CD4-positive, CD25-positive, alpha-beta regulatory T cell (primary cell): ENCODE data around the gene CCDC134. TPM values are rescaled to one million over a fixed set of nuclear protein-coding genes. Genes with fewer than 3 reads are reported as not detected.

Source experiments
- ATAC-seq, 2 donors: fragments of 150-1000 bp; cut with Tn5 transposase; one replicate each; pipeline ENCODE4 v1.10.0; 2021; ENCODE audit warnings: low read depth in 2 of 2, moderate number of reproducible peaks in 2 of 2, moderate library complexity in 1 of 2
- DNase-seq, 3 donors: peaks; one replicate each; pipeline versions ENCODE4 v3.0.0 to v3.0.0-alpha.2; 2012 to 2022; ENCODE audit warnings: mixed read lengths in 1 of 3
- H3K27ac ChIP-seq: one replicate; pipeline ENCODE4 v1.7.0; 2013; ENCODE audit warnings: mild to moderate bottlenecking, low read length; ENCODE audit not compliant: insufficient read depth, poor library complexity, severe bottlenecking
- H3K27me3 ChIP-seq: one replicate; pipeline ENCODE4 v1.7.0; 2013; ENCODE audit warnings: low read length; ENCODE audit not compliant: control insufficient read depth, insufficient read depth
- H3K36me3 ChIP-seq: one replicate; pipeline ENCODE4 v1.7.0; 2013; ENCODE audit warnings: mild to moderate bottlenecking, low read length, moderate library complexity; ENCODE audit not compliant: control insufficient read depth, insufficient read depth
- H3K4me1 ChIP-seq: 2 replicates; pipeline ENCODE4 v1.7.0; 2013; ENCODE audit warnings: mild to moderate bottlenecking, low read length; ENCODE audit not compliant: insufficient read depth, control insufficient read depth, poor library complexity, severe bottlenecking
- H3K4me3 ChIP-seq: one replicate; pipeline ENCODE4 v1.7.0; 2013; ENCODE audit warnings: low read depth, mild to moderate bottlenecking, low read length, moderate library complexity
- H3K9me3 ChIP-seq, 2 experiments: 1 replicate in 1 of 2; 2 replicates in 1 of 2; pipeline ENCODE4 v1.7.0; 2013; ENCODE audit warnings: low read length in 2 of 2, mild to moderate bottlenecking in 1 of 2, moderate library complexity in 1 of 2; ENCODE audit not compliant: control insufficient read depth in 2 of 2
- H3K27ac Mint-ChIP-seq, 3 donors: one replicate each; pipeline ENCODE4 v1.8.0; 2020 to 2022; ENCODE audit warnings: mild to moderate bottlenecking in 3 of 3, mixed read lengths in 3 of 3, moderate library complexity in 2 of 3
- H3K27me3 Mint-ChIP-seq: one replicate; pipeline ENCODE4 v1.8.0; 2022; ENCODE audit warnings: mild to moderate bottlenecking, mixed read lengths
- H3K36me3 Mint-ChIP-seq: one replicate; pipeline ENCODE4 v1.8.0; 2020; ENCODE audit warnings: mixed read lengths
- H3K4me1 Mint-ChIP-seq, 4 donors: one replicate each; pipeline ENCODE4 v1.8.0; 2020 to 2022; ENCODE audit warnings: mixed read lengths in 4 of 4, mild to moderate bottlenecking in 1 of 4
- H3K4me3 Mint-ChIP-seq, 4 donors: one replicate each; pipeline ENCODE4 v1.8.0; 2020 to 2022; ENCODE audit warnings: mild to moderate bottlenecking in 4 of 4, mixed read lengths in 4 of 4, moderate library complexity in 3 of 4
- H3K9me3 Mint-ChIP-seq, 7 donors: one replicate each; pipeline ENCODE4 v1.8.0; 2020 to 2022; ENCODE audit warnings: mixed read lengths in 7 of 7, mild to moderate bottlenecking in 3 of 7, moderate library complexity in 2 of 7
- polyA plus RNA-seq, 4 donors: library from polyadenylated mRNA; unstranded; fragments of 300-500 nt; fragmentation: Illumina TruSeq; gene quantifications; one replicate each; pipeline ENCODE4 v1.2.3, GENCODE V29; 2021
- total RNA-seq: library from RNA; stranded (reverse); gene quantifications from one replicate; pipeline ENCODE4 v1.2.3, GENCODE V29; 2022

The CCDC134 gene
- total RNA-seq (21.1 TPM), polyA plus RNA-seq (1 to 10 TPM; 3.6 to 7.7 (median 5.3) TPM)

GRCh38 chr22:41800348-41801146 lies at the start of gene CCDC134:
TSS of gene CCDC134 (plus strand) at chr22:41800679. CDS start at chr22:41808891, 8,212 bp downstream.
- H3K9me3 Mint-ChIP-seq: no peaks in the 10 kb centered on the region
- peak; percentile 86 to 94 (median 92) for DNase-seq
- Histone ChIP-seq H3K4me3 (peak within 1 kb of the TSS; percentile 94), H3K36me3 (peaks cover 5% of the 10 kb centered on the region), H3K27ac (peak within 1 kb of the TSS; percentile 92), H3K27me3 (no peaks in the 10 kb centered on the region), H3K9me3 (no peaks in the 10 kb centered on the region), H3K4me1 (peaks cover 38% of the 10 kb centered on the region)
- no peaks in the 10 kb centered on the region for H3K27me3 Mint-ChIP-seq
- H3K4me1 Mint-ChIP-seq: peaks cover 20 to 48% (median 34%) of the 10 kb centered on the region in 4 donors
- peak within 1 kb of the TSS; percentile 98 to 100 (median 99) for H3K27ac Mint-ChIP-seq
- peak; percentile 97 to 98 for ATAC-seq
- peaks cover 3% of the 10 kb centered on the region for H3K36me3 Mint-ChIP-seq
- peak within 1 kb of the TSS; percentile 96 to 99 (median 98) for H3K4me3 Mint-ChIP-seq

- peak overlapping the region; percentile 28 to 72 (median 68) for H3K27ac Mint-ChIP-seq
- peak in 1 of 3 donors; percentile 15 for DNase-seq
Observed at GRCh38 chr22:41752011-41752970, 48.2 kb upstream of the CCDC134 start.

GRCh38 chr22:41753984-41754383 lies 46.5 kb upstream of the CCDC134 start:
- peak overlapping the region in 2 of 3 donors; percentile 11 to 17 for H3K27ac Mint-ChIP-seq
- Histone ChIP-seq H3K9me3 (no peaks in the 10 kb centered on the region), H3K27ac (no peak overlapping the region), H3K4me1 (no peaks in the 10 kb centered on the region), H3K27me3 (no peaks in the 10 kb centered on the region), H3K36me3 (no peaks in the 10 kb centered on the region), H3K4me3 (no peak overlapping the region)
- H3K27me3 Mint-ChIP-seq: no peaks in the 10 kb centered on the region
- no peak for DNase-seq
- no peak for ATAC-seq
- peak overlapping the region in 1 of 4 donors; percentile 19 for H3K4me3 Mint-ChIP-seq
- no peaks in the 10 kb centered on the region for H3K9me3 Mint-ChIP-seq
- H3K4me1 Mint-ChIP-seq: peaks cover 0 to 7% (median 0%) of the 10 kb centered on the region in 4 donors
- no peaks in the 10 kb centered on the region for H3K36me3 Mint-ChIP-seq

More at GRCh38 chr22:41752011-41752970, 48.2 kb upstream of the CCDC134 start:
- ATAC-seq: peak in 1 of 2 donors; percentile 24
- Mint-ChIP-seq H3K36me3 (no peaks in the 10 kb centered on the region), H3K4me3 (peak overlapping the region in 3 of 4 donors; percentile 21 to 58 (median 27)), H3K27me3 (no peaks in the 10 kb centered on the region), H3K4me1 (peaks cover 0 to 7% (median 0%) of the 10 kb centered on the region in 4 donors), H3K9me3 (no peaks in the 10 kb centered on the region)
- H3K36me3 ChIP-seq: no peaks in the 10 kb centered on the region
- no peaks in the 10 kb centered on the region for H3K27me3 ChIP-seq
- no peak overlapping the region for H3K27ac ChIP-seq
- H3K9me3 ChIP-seq: no peaks in the 10 kb centered on the region
- no peaks in the 10 kb centered on the region for H3K4me1 ChIP-seq
- peak overlapping the region; percentile 42 for H3K4me3 ChIP-seq

GRCh38 chr22:41757502-41757901 lies 43.0 kb upstream of the CCDC134 start:
- no peak overlapping the region for H3K4me3 ChIP-seq
- Mint-ChIP-seq H3K27me3 (no peaks in the 10 kb centered on the region), H3K9me3 (no peaks in the 10 kb centered on the region), H3K4me1 (peaks cover 0 to 2% (median 0%) of the 10 kb centered on the region in 4 donors), H3K4me3 (no peak overlapping the region), H3K36me3 (no peaks in the 10 kb centered on the region), H3K27ac (no peak overlapping the region)
- H3K27ac ChIP-seq: no peak overlapping the region
- no peaks in the 10 kb centered on the region for H3K9me3 ChIP-seq
- ATAC-seq (no peak), DNase-seq (no peak)
- no peaks in the 10 kb centered on the region for H3K4me1 ChIP-seq
- no peaks in the 10 kb centered on the region for H3K36me3 ChIP-seq
- H3K27me3 ChIP-seq: no peaks in the 10 kb centered on the region

- Histone ChIP-seq H3K27me3 (no peaks in the 10 kb centered on the region), H3K27ac (no peak overlapping the region)
Observed at GRCh38 chr22:41758231-41758630, 42.2 kb upstream of the CCDC134 start.

GRCh38 chr22:41762980-41763779 lies 37.3 kb upstream of the CCDC134 start:
- H3K4me1 Mint-ChIP-seq: no peaks in the 10 kb centered on the region
- Histone ChIP-seq H3K27me3 (no peaks in the 10 kb centered on the region), H3K4me3 (no peak overlapping the region), H3K36me3 (no peaks in the 10 kb centered on the region), H3K4me1 (no peaks in the 10 kb centered on the region), H3K27ac (no peak overlapping the region), H3K9me3 (no peaks in the 10 kb centered on the region)
- no peaks in the 10 kb centered on the region for H3K9me3 Mint-ChIP-seq
- no peaks in the 10 kb centered on the region for H3K36me3 Mint-ChIP-seq
- peak overlapping the region in 2 of 3 donors; percentile 22 to 77 for H3K27ac Mint-ChIP-seq
- ATAC-seq (peak in 1 of 2 donors; percentile 50), DNase-seq (peak in 2 of 3 donors; percentile 32 to 48)
- peaks cover 5% of the 10 kb centered on the region for H3K27me3 Mint-ChIP-seq
- H3K4me3 Mint-ChIP-seq: no peak overlapping the region

More at GRCh38 chr22:41758231-41758630, 42.2 kb upstream of the CCDC134 start:
- Mint-ChIP-seq H3K9me3 (no peaks in the 10 kb centered on the region), H3K4me1 (no peaks in the 10 kb centered on the region), H3K27ac (no peak overlapping the region), H3K4me3 (no peak overlapping the region), H3K27me3 (no peaks in the 10 kb centered on the region), H3K36me3 (no peaks in the 10 kb centered on the region)
- H3K4me3 ChIP-seq: no peak overlapping the region
- no peaks in the 10 kb centered on the region for H3K4me1 ChIP-seq
- H3K9me3 ChIP-seq: no peaks in the 10 kb centered on the region
- no peaks in the 10 kb centered on the region for H3K36me3 ChIP-seq
- ATAC-seq (no peak), DNase-seq (no peak)

- ATAC-seq (no peak), DNase-seq (no peak)
- Histone ChIP-seq H3K27ac (no peak overlapping the region), H3K4me1 (no peaks in the 10 kb centered on the region), H3K36me3 (no peaks in the 10 kb centered on the region), H3K4me3 (no peak overlapping the region), H3K9me3 (no peaks in the 10 kb centered on the region), H3K27me3 (no peaks in the 10 kb centered on the region)
- Mint-ChIP-seq H3K9me3 (no peaks in the 10 kb centered on the region), H3K4me1 (no peaks in the 10 kb centered on the region), H3K36me3 (no peaks in the 10 kb centered on the region), H3K27me3 (peaks cover 5% of the 10 kb centered on the region), H3K27ac (no peak overlapping the region), H3K4me3 (no peak overlapping the region)
Observed at GRCh38 chr22:41766476-41766875, 34.0 kb upstream of the CCDC134 start.
